SK-N-SH (cell line): ENCODE results near the gene CBLN4. TPM values are rescaled to one million over a fixed set of nuclear protein-coding genes. Genes with fewer than 3 reads are reported as not detected.

Source experiments
- CTCF ChIA-PET: fragments of 300-600, 350-600 bp; formaldehyde crosslinking; extraction: SDS; loops from one replicate; lab custom pipeline; 2021; lab: Yijun Ruan, JAX
- POLR2A ChIA-PET: fragments of 350-600 bp; sonication (Branson Sonifier 250); formaldehyde crosslinking; extraction: SDS; loops from one replicate; lab custom pipeline; 2020; ENCODE audit warnings: antibody characterized with exemption, inconsistent platforms; lab: Yijun Ruan, JAX
- DNase-seq: peaks from one replicate; pipeline ENCODE4 v3.0.0; 2012
- H2AFZ ChIP-seq: fragments of 200-600 bp; sonication (generic); 2 replicates; pipeline ENCODE4 v1.8.1; 2016; ENCODE audit warnings: antibody characterized with exemption, mild to moderate bottlenecking, low read depth
- H3F3A ChIP-seq: fragments of 200-600 bp; sonication (generic); replicated peaks from 2 replicates; pipeline ENCODE3; 2016; ENCODE audit warnings: antibody characterized with exemption, mild to moderate bottlenecking; ENCODE audit not compliant: insufficient read depth
- H3K27ac ChIP-seq, 2 experiments: fragments of 200-500 bp in 1 of 2; fragments of 200-600 bp in 1 of 2; sonication (Bioruptor generic) in 1 of 2; sonication (generic), shearing (Covaris generic) in 1 of 2; 2 replicates each; pipeline versions ENCODE4 v1.5.1 to v1.6.1; 2014 to 2016; ENCODE audit warnings: low read depth in 2 of 2, inconsistent platforms in 1 of 2, low read length in 1 of 2, mild to moderate bottlenecking in 1 of 2, mixed read lengths in 1 of 2
- H3K27me3 ChIP-seq: fragments of 200-600 bp; sonication (generic), shearing (Covaris generic); 2 replicates; pipeline ENCODE4 v1.6.1; 2016; ENCODE audit warnings: mixed run types; ENCODE audit not compliant: insufficient read depth
- H3K36me3 ChIP-seq, 2 experiments: fragments of 200-500 bp in 1 of 2; fragments of 200-600 bp in 1 of 2; sonication (Bioruptor generic) in 1 of 2; sonication (generic) in 1 of 2; replicated peaks in 1 of 2; 2 replicates each; pipeline versions ENCODE3 to v1.5.1; 2014 to 2016; ENCODE audit warnings: low read length in 1 of 2, mild to moderate bottlenecking in 1 of 2; ENCODE audit not compliant: insufficient read depth in 2 of 2, control insufficient read depth in 1 of 2
- H3K4me1 ChIP-seq, 2 experiments: fragments of 200-500 bp in 1 of 2; fragments of 200-600 bp in 1 of 2; sonication (Bioruptor generic) in 1 of 2; sonication (generic), shearing (Covaris generic) in 1 of 2; 2 replicates each; pipeline versions ENCODE4 v1.5.1 to v1.6.1; 2014 to 2016; ENCODE audit warnings: low read depth in 1 of 2, low read length in 1 of 2, mixed run types in 1 of 2; ENCODE audit not compliant: insufficient read depth in 2 of 2, control insufficient read depth in 1 of 2
- H3K4me2 ChIP-seq: fragments of 200-600 bp; sonication (generic), shearing (Covaris generic); 2 replicates; pipeline ENCODE4 v1.6.1; 2017; ENCODE audit warnings: mixed run types
- H3K4me3 ChIP-seq, 2 experiments: fragments of 200-500 bp in 1 of 2; fragments of 200-600 bp in 1 of 2; sonication (Bioruptor generic) in 1 of 2; sonication (generic), shearing (Covaris generic) in 1 of 2; 2 replicates each; pipeline versions ENCODE4 v1.5.1 to v1.8.1; 2014 to 2016; ENCODE audit warnings: low read depth in 2 of 2, inconsistent platforms in 1 of 2, low read length in 1 of 2, mild to moderate bottlenecking in 1 of 2, mixed read lengths in 1 of 2, moderate library complexity in 1 of 2
- H3K79me2 ChIP-seq: fragments of 200-600 bp; sonication (generic); 2 replicates; pipeline ENCODE4 v1.8.1; 2017; ENCODE audit warnings: mild to moderate bottlenecking; ENCODE audit not compliant: insufficient read depth
- H3K9ac ChIP-seq: fragments of 200-600 bp; sonication (generic); 2 replicates; pipeline ENCODE4 v1.6.1; 2017; ENCODE audit warnings: mixed run types
- H3K9me2 ChIP-seq: fragments of 200-600 bp; sonication (generic); 2 replicates; pipeline ENCODE4 v1.6.1; 2017; ENCODE audit warnings: mixed run types
- H3K9me3 ChIP-seq: fragments of 200-600 bp; sonication (generic); 2 replicates; pipeline ENCODE4 v1.6.1; 2017; ENCODE audit warnings: mixed run types, mild to moderate bottlenecking, moderate library complexity
- H4K20me1 ChIP-seq: fragments of 200-600 bp; sonication (generic); 2 replicates; pipeline ENCODE4 v1.6.1; 2017; ENCODE audit warnings: mild to moderate bottlenecking, mixed run types; ENCODE audit not compliant: insufficient read depth
- CHD2 ChIP-seq: fragments of 150-350 bp; IDR thresholded peaks from 2 replicates; pipeline ENCODE4 v1.6.1; 2018; ENCODE audit warnings: low read length; ENCODE audit not compliant: partially characterized antibody
- EP300 ChIP-seq, 2 experiments: IDR thresholded peaks; 2 replicates each; pipeline versions ENCODE4 v1.4.0 to v1.6.1; 2012; ENCODE audit warnings: borderline replicate concordance in 1 of 2, low read depth in 1 of 2, low read length in 1 of 2
- EZH2phosphoT487 ChIP-seq: fragments of 200-600 bp; sonication (generic); IDR thresholded peaks from 2 replicates; pipeline ENCODE4 v1.6.1; 2017; ENCODE audit warnings: low read depth, mixed run types, mild to moderate bottlenecking, antibody characterized with exemption, moderate library complexity, borderline replicate concordance
- FOSL2 ChIP-seq: IDR thresholded peaks from 2 replicates; pipeline ENCODE4 v1.4.0; 2012; ENCODE audit warnings: low read depth, mild to moderate bottlenecking, moderate library complexity, borderline replicate concordance
- FOXJ3 ChIP-seq: sonication (generic); formaldehyde crosslinking; IDR thresholded peaks from 2 replicates; pipeline ENCODE4 v1.5.1; 2020; ENCODE audit warnings: mild to moderate bottlenecking, missing genetic modification reagents
- IRF3 ChIP-seq: fragments of 150-350 bp; IDR thresholded peaks from 2 replicates; pipeline ENCODE4 v1.6.1; 2016; ENCODE audit warnings: mild to moderate bottlenecking, low read depth, low read length
- MXI1 ChIP-seq: IDR thresholded peaks from 2 replicates; pipeline ENCODE4 v1.6.1; 2012; ENCODE audit warnings: mild to moderate bottlenecking, low read depth, low read length, improper control_type of control experiment
- NFIC ChIP-seq: IDR thresholded peaks from 2 replicates; pipeline ENCODE4 v1.4.0; 2012; ENCODE audit warnings: borderline replicate concordance
- PBX3 ChIP-seq: IDR thresholded peaks from 2 replicates; pipeline ENCODE4; 2012
- RXRA ChIP-seq: IDR thresholded peaks from 2 replicates; pipeline ENCODE4 v1.4.0; 2012; ENCODE audit warnings: low read depth, mild to moderate bottlenecking, borderline replicate concordance
- SIN3A ChIP-seq: IDR thresholded peaks from 2 replicates; pipeline ENCODE4 v1.6.1; 2012; ENCODE audit warnings: low read depth, mild to moderate bottlenecking, low read length, moderate library complexity, borderline replicate concordance
- TCF12 ChIP-seq: IDR thresholded peaks from 2 replicates; pipeline ENCODE4 v1.4.0; 2012
- TEAD4 ChIP-seq: IDR thresholded peaks from 2 replicates; pipeline ENCODE4 v1.4.0; 2012; ENCODE audit warnings: mild to moderate bottlenecking, borderline replicate concordance; ENCODE audit not compliant: insufficient read depth
- USF1 ChIP-seq: IDR thresholded peaks from 2 replicates; pipeline ENCODE4 v1.4.0; 2012; ENCODE audit warnings: low read depth, borderline replicate concordance
- YY1 ChIP-seq: IDR thresholded peaks from 2 replicates; pipeline ENCODE4 v1.4.0; 2012; ENCODE audit warnings: low read depth, mild to moderate bottlenecking
- ZBTB33 ChIP-seq: IDR thresholded peaks from 2 replicates; pipeline ENCODE4 v1.4.0; 2012; ENCODE audit warnings: low read depth, borderline replicate concordance
- WGBS: methylation state at CpG from one replicate; pipeline ENCODE4 v1.1.6; 2017; ENCODE audit warnings: low lambda C conversion rate; 5-methylcytosine and 5-hydroxymethylcytosine counted together
- polyA plus RNA-seq, 3 experiments: library from polyadenylated mRNA; depleted of rRNA; stranded (reverse); fragments of >200 nt; gene quantifications; 2 replicates each; pipeline ENCODE4 v1.2.3, GENCODE V29; 2012

Gene CBLN4
- polyA plus RNA-seq, 1 of the 3 experiments (the other 2 are of a cell fraction), result not detected

- Histone ChIP-seq H3F3A (no peaks in the 10 kb centered on the region), H3K9ac (no peak overlapping the region), H3K4me1 (no peaks in the 10 kb centered on the region; a peak in 1 of 4 replicates), H3K36me3 (no peaks in the 10 kb centered on the region), H4K20me1 (no peaks in the 10 kb centered on the region), H3K4me2 (no peak overlapping the region), H3K79me2 (no peaks in the 10 kb centered on the region), H3K27ac (no peak overlapping the region), H3K27me3 (no peaks in the 10 kb centered on the region), H3K9me3 (no peaks in the 10 kb centered on the region), H3K9me2 (no peaks in the 10 kb centered on the region), H2AFZ (no peak overlapping the region), H3K4me3 (no peak overlapping the region)
- no peak for DNase-seq
- 11% methylated on average over 6 of the region's 6 CpGs for WGBS
- TF ChIP-seq IRF3, result no peak
- no peak for TF ChIP-seq RXRA
- TF ChIP-seq TCF12, result no peak
- no peak for TF ChIP-seq PBX3
- ChIA-PET CTCF (interaction anchor here (0.6 kb wide), 1 partner anchor 191 kb away, joined by 3 read pairs; no protein-coding TSS in a partner anchor), POLR2A (interaction anchor here (0.7 kb wide), 1 partner anchor 664 kb away, joined by 3 read pairs; no protein-coding TSS in a partner anchor)
Measured at GRCh38 chr20:55977690-55978459, 27.4 kb downstream of the CBLN4 start.

GRCh38 chr20:55974491-55975202 lies 30.7 kb downstream of the CBLN4 start:
- DNase-seq, result no peak
- TF ChIP-seq SIN3A, result no peak
- no peak for TF ChIP-seq RXRA
- no peak for TF ChIP-seq USF1
- TF ChIP-seq CHD2, result no peak
- TF ChIP-seq PBX3, result no peak
- no peak for TF ChIP-seq TEAD4
- TF ChIP-seq FOSL2, result no peak
- TF ChIP-seq EP300 (IDR thresholded peaks at IDR 0.05; ENCODE audit: borderline replicate concordance in 1 of 2, low read depth in 1 of 2, low read length in 1 of 2), result no peak
- no peak for TF ChIP-seq EZH2phosphoT487
- TF ChIP-seq IRF3, result no peak
- TF ChIP-seq FOXJ3 (CRISPR knock-in tag), result no peak
- no peak for TF ChIP-seq NFIC
- TF ChIP-seq MXI1, result no peak
- TF ChIP-seq ZBTB33, result no peak
- no peak for TF ChIP-seq YY1

More at GRCh38 chr20:55974491-55975202, 30.7 kb downstream of the CBLN4 start:
- H3K36me3 ChIP-seq, result no peaks in the 10 kb centered on the region
- H3K9me3 ChIP-seq, result no peaks in the 10 kb centered on the region
- H3K27ac ChIP-seq, result no peak overlapping the region
- CTCF ChIA-PET, result interaction anchor here (0.6 kb wide), 1 partner anchor 443 kb away, joined by 3 read pairs; no protein-coding TSS in a partner anchor
- no peak overlapping the region for H3K4me2 ChIP-seq
- no peak overlapping the region for H3K4me3 ChIP-seq
- H3K9me2 ChIP-seq, result no peaks in the 10 kb centered on the region
- no peaks in the 10 kb centered on the region for H3F3A ChIP-seq
- no peaks in the 10 kb centered on the region for H4K20me1 ChIP-seq
- no peak overlapping the region for H2AFZ ChIP-seq
- POLR2A ChIA-PET, result no interaction called here
- no peaks in the 10 kb centered on the region for H3K79me2 ChIP-seq
- 0% methylated on average over 2 of the region's 2 CpGs for WGBS
- H3K27me3 ChIP-seq, result no peaks in the 10 kb centered on the region
- no peaks in the 10 kb centered on the region; a peak in 1 of 4 replicates for H3K4me1 ChIP-seq
- H3K9ac ChIP-seq, result no peak overlapping the region
